Suprapubic skin (tissue), 4 donors: ENCODE measurements around the gene SNX13. TPM values are rescaled to one million over a fixed set of nuclear protein-coding genes. Genes with fewer than 3 reads are reported as not detected.

Experiments used
- DNase-seq, 2 donors: peaks; one replicate each; pipeline ENCODE4 v3.0.0-alpha.2; 2019; ENCODE audit warnings: low spot score in 2 of 2
- H3K27ac ChIP-seq: fragments of 200-600 bp; sonication (generic); one replicate; pipeline ENCODE4 v1.5.1; 2019
- H3K27me3 ChIP-seq: fragments of 200-600 bp; sonication (generic); one replicate; pipeline ENCODE4 v1.5.1; 2019
- H3K36me3 ChIP-seq: fragments of 200-600 bp; sonication (generic); one replicate; pipeline ENCODE4 v1.5.1; 2019
- H3K4me1 ChIP-seq: fragments of 200-600 bp; sonication (generic); one replicate; pipeline ENCODE4 v1.5.1; 2019
- H3K4me3 ChIP-seq: fragments of 200-600 bp; sonication (generic); one replicate; pipeline ENCODE4 v1.5.1; 2019; ENCODE audit warnings: mild to moderate bottlenecking
- H3K9me3 ChIP-seq: fragments of 200-600 bp; sonication (generic); one replicate; pipeline ENCODE4 v1.5.1; 2019
- EP300 ChIP-seq: sonication (generic); formaldehyde crosslinking; IDR thresholded peaks from one replicate; pipeline ENCODE4 v1.6.1; 2017; ENCODE audit warnings: antibody characterized with exemption
- POLR2A ChIP-seq, 2 donors: fragments of 450-650 bp; IDR thresholded peaks; one replicate each; pipeline ENCODE4 v1.6.1; 2017; ENCODE audit warnings: antibody characterized with exemption in 2 of 2, mild to moderate bottlenecking in 2 of 2, moderate library complexity in 2 of 2
- POLR2AphosphoS5 ChIP-seq, 3 donors: sonication (generic); formaldehyde crosslinking; IDR thresholded peaks; one replicate each; pipeline ENCODE4 v1.6.1; 2017; ENCODE audit warnings: antibody characterized with exemption in 3 of 3
- WGBS: methylation state at CpG from one replicate; pipeline ENCODE4 v1.1.5; 2018; 5-methylcytosine and 5-hydroxymethylcytosine counted together
- total RNA-seq, 4 donors: library from RNA; depleted of rRNA; stranded (reverse); fragments of >200 nt; gene quantifications; one replicate each; pipeline ENCODE4 v1.1.0, GENCODE V29; 2016
- TF ChIP-seq, protein P1 (sequence below), 2 donors: fragments of 200-600 bp in 1 of 2; fragments of 450-650 bp in 1 of 2; sonication (generic) in 1 of 2; IDR thresholded peaks; one replicate each; pipeline ENCODE4 v1.5.1; 2016 to 2019; ENCODE audit warnings: antibody characterized with exemption in 2 of 2, mild to moderate bottlenecking in 1 of 2, moderate library complexity in 1 of 2

The SNX13 gene
- total RNA-seq, 4 donors from 2014 or later = 32.7 to 69.9 (median 59.7) TPM

DNA sequence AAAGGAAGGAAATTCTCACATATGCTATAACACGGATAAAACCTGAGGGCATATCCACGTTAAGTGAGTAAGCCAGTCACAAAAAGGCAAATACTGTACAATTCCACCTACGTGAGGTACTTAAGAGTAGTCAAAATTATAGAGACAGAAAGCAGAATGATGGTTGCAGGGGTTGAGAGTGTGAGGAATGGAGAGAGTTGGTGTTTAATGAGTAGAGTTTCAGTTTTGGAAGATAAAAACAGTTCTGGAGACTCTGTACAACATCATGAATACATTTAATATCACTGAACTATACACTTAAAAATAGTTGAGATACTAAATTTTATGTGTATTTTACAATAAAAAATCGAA lies 95.1 kb downstream of the SNX13 start:
- no peak for DNase-seq
- no peak for TF ChIP-seq POLR2A (IDR thresholded peaks at IDR 0.05)
- no peak for TF ChIP-seq EP300
- TF ChIP-seq, protein P1, sequence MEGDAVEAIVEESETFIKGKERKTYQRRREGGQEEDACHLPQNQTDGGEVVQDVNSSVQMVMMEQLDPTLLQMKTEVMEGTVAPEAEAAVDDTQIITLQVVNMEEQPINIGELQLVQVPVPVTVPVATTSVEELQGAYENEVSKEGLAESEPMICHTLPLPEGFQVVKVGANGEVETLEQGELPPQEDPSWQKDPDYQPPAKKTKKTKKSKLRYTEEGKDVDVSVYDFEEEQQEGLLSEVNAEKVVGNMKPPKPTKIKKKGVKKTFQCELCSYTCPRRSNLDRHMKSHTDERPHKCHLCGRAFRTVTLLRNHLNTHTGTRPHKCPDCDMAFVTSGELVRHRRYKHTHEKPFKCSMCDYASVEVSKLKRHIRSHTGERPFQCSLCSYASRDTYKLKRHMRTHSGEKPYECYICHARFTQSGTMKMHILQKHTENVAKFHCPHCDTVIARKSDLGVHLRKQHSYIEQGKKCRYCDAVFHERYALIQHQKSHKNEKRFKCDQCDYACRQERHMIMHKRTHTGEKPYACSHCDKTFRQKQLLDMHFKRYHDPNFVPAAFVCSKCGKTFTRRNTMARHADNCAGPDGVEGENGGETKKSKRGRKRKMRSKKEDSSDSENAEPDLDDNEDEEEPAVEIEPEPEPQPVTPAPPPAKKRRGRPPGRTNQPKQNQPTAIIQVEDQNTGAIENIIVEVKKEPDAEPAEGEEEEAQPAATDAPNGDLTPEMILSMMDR (IDR thresholded peaks at IDR 0.05) = no peak
- TF ChIP-seq POLR2AphosphoS5 (IDR thresholded peaks at IDR 0.05) = no peak
- H3K36me3 ChIP-seq = peaks cover 35% of the 10 kb centered on the region

DNA sequence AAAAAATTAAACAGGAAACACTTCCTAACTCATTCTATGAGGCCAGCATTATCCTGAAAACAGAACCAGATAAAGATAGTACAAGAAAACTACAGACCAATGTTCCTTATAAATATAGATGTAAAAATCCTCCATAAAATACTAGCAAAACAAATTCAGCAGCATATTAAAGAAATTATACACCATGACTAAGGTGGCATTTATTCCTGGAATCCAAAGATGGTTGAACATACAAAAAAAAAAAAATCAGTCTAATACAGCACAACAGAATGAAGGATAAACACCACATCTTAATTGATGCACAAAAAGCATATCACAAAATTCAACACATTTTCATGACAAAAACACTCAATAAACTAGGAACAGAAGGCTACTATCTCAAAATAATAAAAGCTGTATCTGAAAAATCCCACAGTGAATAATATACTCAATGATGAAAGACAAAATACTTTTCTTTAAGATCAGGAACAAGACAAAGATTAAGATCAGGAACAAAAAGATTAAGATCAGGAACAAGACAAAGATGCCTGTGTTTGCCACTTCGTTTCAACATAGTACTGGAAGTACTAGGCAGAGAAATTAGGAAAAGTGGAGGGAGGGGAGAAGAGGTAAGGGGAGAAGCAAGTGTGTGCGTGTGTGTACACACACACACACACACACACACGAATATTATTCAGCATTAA lies 95.6 kb downstream of the SNX13 start:
- 49% methylated on average over 3 of the region's 3 CpGs for WGBS
- TF ChIP-seq POLR2AphosphoS5 (IDR thresholded peaks at IDR 0.05) = no peak
- TF ChIP-seq EP300 = no peak
- TF ChIP-seq POLR2A (IDR thresholded peaks at IDR 0.05) = no peak
- TF ChIP-seq, protein P1 (IDR thresholded peaks at IDR 0.05) = no peak

More for the DNA sequence above, 95.1 kb downstream of the SNX13 start:
- WGBS = 84% methylated on average over 4 of the region's 4 CpGs
- Histone ChIP-seq H3K4me1 (peaks cover 3% of the 10 kb centered on the region), H3K9me3 (no peaks in the 10 kb centered on the region), H3K27me3 (no peaks in the 10 kb centered on the region), H3K4me3 (no peak overlapping the region), H3K27ac (no peak overlapping the region)

DNA sequence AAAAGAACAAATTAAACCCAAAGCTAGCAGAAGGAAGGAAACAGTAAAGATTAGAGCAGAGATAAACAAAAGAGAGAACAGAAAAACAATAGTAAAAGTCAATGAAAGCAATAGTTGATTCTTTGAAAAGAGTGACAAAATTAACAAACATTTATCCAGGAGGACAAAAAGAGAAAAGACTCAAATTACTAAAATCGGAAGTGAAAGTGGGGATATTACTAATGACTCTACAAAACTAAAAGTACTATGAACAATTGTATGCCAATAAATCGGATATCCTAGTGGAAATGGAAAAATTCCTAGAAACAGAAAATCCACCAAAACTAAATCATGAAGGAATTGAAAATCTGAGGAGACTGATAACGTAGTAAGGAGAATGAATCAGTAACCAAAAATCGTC lies 96.3 kb downstream of the SNX13 start:
- Histone ChIP-seq H3K27me3 (no peaks in the 10 kb centered on the region), H3K4me1 (peaks cover 3% of the 10 kb centered on the region), H3K36me3 (peaks cover 43% of the 10 kb centered on the region), H3K4me3 (no peak overlapping the region), H3K27ac (no peak overlapping the region), H3K9me3 (no peaks in the 10 kb centered on the region)
- no peak for DNase-seq
- TF ChIP-seq EP300 (no peak), POLR2AphosphoS5 (IDR thresholded peaks at IDR 0.05) (no peak)
- 86% methylated on average over 4 of the region's 4 CpGs for WGBS

More for the DNA sequence above, 95.6 kb downstream of the SNX13 start:
- DNase-seq = no peak
- Histone ChIP-seq H3K36me3 (peaks cover 37% of the 10 kb centered on the region), H3K27ac (no peak overlapping the region), H3K27me3 (no peaks in the 10 kb centered on the region), H3K9me3 (no peaks in the 10 kb centered on the region), H3K4me1 (peaks cover 3% of the 10 kb centered on the region), H3K4me3 (no peak overlapping the region)

DNA sequence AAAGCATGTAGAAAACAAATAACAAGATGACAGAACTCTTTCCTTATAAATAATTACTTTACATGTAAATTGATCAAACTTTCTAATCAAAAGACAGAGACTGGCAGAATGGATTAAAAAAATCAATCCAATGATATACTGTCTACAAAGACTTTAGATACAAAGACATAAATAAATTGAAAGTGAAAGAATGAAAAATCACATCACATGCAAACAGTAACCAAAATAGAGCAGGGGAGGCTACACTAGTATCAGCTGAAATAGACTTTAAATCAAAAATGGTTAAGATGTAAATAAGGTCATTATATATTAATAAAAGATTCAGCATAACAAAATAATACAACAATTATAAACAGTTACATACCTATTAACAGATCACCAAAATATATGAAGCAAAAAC lies 97.3 kb downstream of the SNX13 start:
- Histone ChIP-seq H3K4me3 (no peak overlapping the region), H3K27ac (no peak overlapping the region), H3K27me3 (no peaks in the 10 kb centered on the region), H3K4me1 (peaks cover 3% of the 10 kb centered on the region), H3K9me3 (no peaks in the 10 kb centered on the region), H3K36me3 (peaks cover 43% of the 10 kb centered on the region)
- DNase-seq = no peak
- TF ChIP-seq EP300 = no peak
- no peak for TF ChIP-seq POLR2AphosphoS5 (IDR thresholded peaks at IDR 0.05)
- TF ChIP-seq, protein P1 (IDR thresholded peaks at IDR 0.05) = no peak
- no peak for TF ChIP-seq POLR2A (IDR thresholded peaks at IDR 0.05)

DNA sequence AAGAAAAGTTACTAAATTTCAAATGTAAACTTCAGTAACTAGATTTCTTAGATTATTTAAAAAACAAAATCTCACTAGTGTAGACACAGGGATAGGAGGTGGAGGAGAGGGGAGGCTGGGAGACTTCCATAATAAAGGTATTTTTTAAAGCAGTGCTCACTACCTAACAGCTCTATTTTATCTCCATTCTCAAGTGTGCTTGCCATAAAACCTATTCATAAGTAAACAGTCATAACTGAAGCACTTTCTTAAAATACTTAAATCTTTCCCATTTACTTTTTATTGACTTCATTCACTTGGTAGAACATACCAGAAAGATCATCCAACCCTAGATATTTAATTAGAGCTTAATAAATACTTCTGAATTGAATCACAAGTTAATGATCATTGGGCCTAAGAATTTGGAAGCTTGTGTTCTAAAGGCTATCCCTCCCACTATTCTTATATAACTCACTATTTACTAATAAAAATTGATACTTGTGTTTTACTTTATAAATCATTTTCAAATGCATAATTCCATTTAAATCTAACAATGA lies 107.4 kb downstream of the SNX13 start:
- Histone ChIP-seq H3K4me3 (no peak overlapping the region), H3K36me3 (peaks cover 21% of the 10 kb centered on the region), H3K9me3 (no peaks in the 10 kb centered on the region), H3K27ac (no peak overlapping the region), H3K27me3 (no peaks in the 10 kb centered on the region), H3K4me1 (no peaks in the 10 kb centered on the region)
- TF ChIP-seq, protein P1 (IDR thresholded peaks at IDR 0.05) = no peak
- DNase-seq = no peak

DNA sequence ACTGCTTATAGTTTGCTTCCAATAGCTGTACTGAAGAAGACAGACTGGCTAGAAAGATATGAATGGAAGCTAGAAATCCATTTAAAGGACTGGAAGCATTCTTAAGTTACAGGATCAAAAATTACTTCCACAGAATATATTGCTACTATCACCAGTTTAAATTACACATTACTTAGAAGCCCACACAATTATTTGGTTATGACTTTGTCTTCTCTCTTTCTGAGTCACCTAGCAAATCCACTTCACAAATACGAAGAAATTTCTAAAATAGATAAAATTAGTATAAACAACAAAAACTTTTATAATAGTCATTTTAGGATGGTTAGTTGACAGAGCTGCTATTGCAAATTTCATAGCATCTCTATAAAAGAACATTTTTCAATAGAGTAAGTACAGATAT lies 108.1 kb downstream of the SNX13 start:
- H3K27ac ChIP-seq = no peak overlapping the region
- H3K27me3 ChIP-seq = no peaks in the 10 kb centered on the region
- H3K36me3 ChIP-seq = peaks cover 20% of the 10 kb centered on the region
- 96% methylated on average over 1 of the region's 1 CpG for WGBS
- H3K4me3 ChIP-seq = no peak overlapping the region
- H3K4me1 ChIP-seq = no peaks in the 10 kb centered on the region
- no peaks in the 10 kb centered on the region for H3K9me3 ChIP-seq
- TF ChIP-seq EP300 (no peak), POLR2A (IDR thresholded peaks at IDR 0.05) (no peak), POLR2AphosphoS5 (IDR thresholded peaks at IDR 0.05) (no peak)
- TF ChIP-seq, protein P1 (IDR thresholded peaks at IDR 0.05) = no peak
- no peak for DNase-seq
